Measurements from ENCODE around the gene PSAP. TPM values are rescaled to one million over a fixed set of nuclear protein-coding genes. Genes with fewer than 3 reads are reported as not detected.
A peak's percentile ranks its signal among the peaks of the same experiment; 100 is the strongest.

PSAP gene
- total RNA-seq, 4 donors from 2014 or later = 757 to 1,009 (median 906) TPM

- peak overlapping the region; percentile 80 to 98 (median 89) for H3K4me3 ChIP-seq
- no peaks in the 10 kb centered on the region for H3K9me3 ChIP-seq
- no peak for DNase-seq (ENCODE audit: low spot score in 2 of 2)
- TF ChIP-seq POLR2A (IDR thresholded peaks at IDR 0.05) (no peak), EP300 (IDR thresholded peaks at IDR 0.05) (no peak)
- TF ChIP-seq, protein P1, sequence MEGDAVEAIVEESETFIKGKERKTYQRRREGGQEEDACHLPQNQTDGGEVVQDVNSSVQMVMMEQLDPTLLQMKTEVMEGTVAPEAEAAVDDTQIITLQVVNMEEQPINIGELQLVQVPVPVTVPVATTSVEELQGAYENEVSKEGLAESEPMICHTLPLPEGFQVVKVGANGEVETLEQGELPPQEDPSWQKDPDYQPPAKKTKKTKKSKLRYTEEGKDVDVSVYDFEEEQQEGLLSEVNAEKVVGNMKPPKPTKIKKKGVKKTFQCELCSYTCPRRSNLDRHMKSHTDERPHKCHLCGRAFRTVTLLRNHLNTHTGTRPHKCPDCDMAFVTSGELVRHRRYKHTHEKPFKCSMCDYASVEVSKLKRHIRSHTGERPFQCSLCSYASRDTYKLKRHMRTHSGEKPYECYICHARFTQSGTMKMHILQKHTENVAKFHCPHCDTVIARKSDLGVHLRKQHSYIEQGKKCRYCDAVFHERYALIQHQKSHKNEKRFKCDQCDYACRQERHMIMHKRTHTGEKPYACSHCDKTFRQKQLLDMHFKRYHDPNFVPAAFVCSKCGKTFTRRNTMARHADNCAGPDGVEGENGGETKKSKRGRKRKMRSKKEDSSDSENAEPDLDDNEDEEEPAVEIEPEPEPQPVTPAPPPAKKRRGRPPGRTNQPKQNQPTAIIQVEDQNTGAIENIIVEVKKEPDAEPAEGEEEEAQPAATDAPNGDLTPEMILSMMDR (IDR thresholded peaks at IDR 0.05) = no peak
- H3K36me3 ChIP-seq = no peaks in the 10 kb centered on the region
- peaks cover 3 to 78% (median 60%) of the 10 kb centered on the region in 4 donors for H3K4me1 ChIP-seq
- H3K27ac ChIP-seq = peak overlapping the region; percentile 88 to 98 (median 97)
- 28 to 38% methylated on average over 3 to 4 of the region's 4 CpGs for WGBS, 2 donors
- H3K27me3 ChIP-seq = no peaks in the 10 kb centered on the region
Observed at GRCh38 chr10:71772832-71773220, 78.2 kb downstream of the PSAP start.

GRCh38 chr10:71771821-71772617 is 79.0 kb downstream of the PSAP start:
- WGBS, 2 donors = 2 to 14% methylated on average over 2 of the region's 2 CpGs
- peak in 1 of 2 donors; percentile 74 for DNase-seq (ENCODE audit: low spot score in 2 of 2)

GRCh38 chr10:71771204-71771603 is 79.8 kb downstream of the PSAP start:
- Histone ChIP-seq H3K27me3 (no peaks in the 10 kb centered on the region), H3K36me3 (no peaks in the 10 kb centered on the region), H3K9me3 (no peaks in the 10 kb centered on the region), H3K4me3 (peak overlapping the region; percentile 80 to 98 (median 89)), H3K4me1 (peaks cover 7 to 93% (median 75%) of the 10 kb centered on the region in 4 donors), H3K27ac (peak overlapping the region; percentile 88 to 98 (median 97))
- WGBS, 2 donors = 43 to 57% methylated on average over 1 to 2 of the region's 2 CpGs
- no peak for DNase-seq (ENCODE audit: low spot score in 2 of 2)
- no peak for TF ChIP-seq EP300 (IDR thresholded peaks at IDR 0.05)
- no peak for TF ChIP-seq POLR2A (IDR thresholded peaks at IDR 0.05)
- TF ChIP-seq, protein P1 (IDR thresholded peaks at IDR 0.05) = no peak

More at GRCh38 chr10:71771821-71772617, 79.0 kb downstream of the PSAP start:
- H3K27me3 ChIP-seq = no peaks in the 10 kb centered on the region
- no peaks in the 10 kb centered on the region for H3K9me3 ChIP-seq
- peak overlapping the region; percentile 88 to 98 (median 97) for H3K27ac ChIP-seq
- no peaks in the 10 kb centered on the region for H3K36me3 ChIP-seq
- TF ChIP-seq, protein P1 (IDR thresholded peaks at IDR 0.05) = peak in 1 of 5 experiments; percentile 21
- peak; percentile 35 to 63 for TF ChIP-seq POLR2A (IDR thresholded peaks at IDR 0.05)
- TF ChIP-seq EP300 (IDR thresholded peaks at IDR 0.05) = peak in 1 of 2 donors; percentile 96
- peaks cover 3 to 86% (median 67%) of the 10 kb centered on the region in 4 donors for H3K4me1 ChIP-seq
- peak overlapping the region; percentile 80 to 98 (median 89) for H3K4me3 ChIP-seq

GRCh38 chr10:71770789-71771188 is 80.3 kb downstream of the PSAP start:
- DNase-seq (ENCODE audit: low spot score in 2 of 2) = peak in 1 of 2 donors; percentile 55
- 40 to 69% methylated on average over 2 to 3 of the region's 3 CpGs for WGBS, 2 donors
- Histone ChIP-seq H3K36me3 (no peaks in the 10 kb centered on the region), H3K9me3 (no peaks in the 10 kb centered on the region), H3K27me3 (no peaks in the 10 kb centered on the region), H3K27ac (peak overlapping the region; percentile 88 to 98 (median 97)), H3K4me1 (peaks cover 7 to 93% (median 78%) of the 10 kb centered on the region in 4 donors), H3K4me3 (peak overlapping the region; percentile 16 to 92 (median 83))
- TF ChIP-seq, protein P1 (IDR thresholded peaks at IDR 0.05) = peak in 1 of 5 experiments; percentile 9
- TF ChIP-seq EP300 (IDR thresholded peaks at IDR 0.05) (peak in 1 of 2 donors; percentile 68), POLR2A (IDR thresholded peaks at IDR 0.05) (no peak)

DNA sequence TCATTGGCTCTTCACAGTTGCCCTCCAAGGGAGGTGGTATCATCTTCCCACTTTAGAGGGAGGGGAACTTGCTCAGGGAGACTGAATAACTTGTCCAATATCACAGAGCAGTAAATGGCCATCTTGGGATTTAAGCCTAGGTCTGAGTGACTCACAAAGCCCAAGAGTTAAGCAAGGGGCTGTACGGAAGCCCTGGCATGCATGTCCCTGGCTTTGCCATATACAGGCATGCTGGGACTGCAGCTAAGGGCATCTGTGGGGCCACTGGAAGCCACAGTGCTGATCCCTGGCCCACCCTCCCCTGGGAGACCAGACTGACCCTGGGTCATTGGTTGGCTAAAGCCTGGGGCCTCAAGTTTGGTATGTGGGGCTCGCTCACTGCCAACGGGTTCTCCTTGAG is 80.8 kb downstream of the PSAP start:
- peak overlapping the region; percentile 16 to 92 (median 83) for H3K4me3 ChIP-seq
- 65 to 70% methylated on average over 3 of the region's 3 CpGs for WGBS, 2 donors
- TF ChIP-seq POLR2A (IDR thresholded peaks at IDR 0.05) (no peak), EP300 (IDR thresholded peaks at IDR 0.05) (no peak)
- TF ChIP-seq, protein P1 (IDR thresholded peaks at IDR 0.05) = no peak

More for the DNA sequence above, 80.8 kb downstream of the PSAP start:
- DNase-seq (ENCODE audit: low spot score in 2 of 2) = no peak
- no peaks in the 10 kb centered on the region for H3K36me3 ChIP-seq
- no peaks in the 10 kb centered on the region for H3K27me3 ChIP-seq
- peak overlapping the region; percentile 88 to 98 (median 97) for H3K27ac ChIP-seq
- peaks cover 7 to 93% (median 81%) of the 10 kb centered on the region in 4 donors for H3K4me1 ChIP-seq
- no peaks in the 10 kb centered on the region for H3K9me3 ChIP-seq

Measured in tibial nerve (tissue), 4 donors.